Hepatocyte (in vitro differentiated cells): ENCODE results near the gene TREH.

Source experiments
- EZH2 ChIP-seq: fragments of 200-600 bp; sonication (generic); IDR thresholded peaks from 2 replicates; pipeline ENCODE4 v1.6.1; 2016; ENCODE audit warnings: antibody characterized with exemption, mild to moderate bottlenecking, borderline replicate concordance
- EZH2phosphoT487 ChIP-seq: fragments of 200-600 bp; sonication (generic); IDR thresholded peaks from one replicate; pipeline ENCODE4 v1.6.1; 2018; ENCODE audit warnings: antibody characterized with exemption, mild to moderate bottlenecking, low read depth, moderate library complexity; ENCODE audit not compliant: unreplicated experiment, severe bottlenecking
- TF ChIP-seq, protein P1 (sequence below): fragments of 200-600 bp; sonication (generic); IDR thresholded peaks from 2 replicates; pipeline ENCODE4 v1.5.1; 2016; ENCODE audit warnings: antibody characterized with exemption, mild to moderate bottlenecking; ENCODE audit not compliant: poor library complexity

GRCh38 chr11:118629761-118630661 lies 49.4 kb downstream of the TREH start:
- TF ChIP-seq, protein P1, sequence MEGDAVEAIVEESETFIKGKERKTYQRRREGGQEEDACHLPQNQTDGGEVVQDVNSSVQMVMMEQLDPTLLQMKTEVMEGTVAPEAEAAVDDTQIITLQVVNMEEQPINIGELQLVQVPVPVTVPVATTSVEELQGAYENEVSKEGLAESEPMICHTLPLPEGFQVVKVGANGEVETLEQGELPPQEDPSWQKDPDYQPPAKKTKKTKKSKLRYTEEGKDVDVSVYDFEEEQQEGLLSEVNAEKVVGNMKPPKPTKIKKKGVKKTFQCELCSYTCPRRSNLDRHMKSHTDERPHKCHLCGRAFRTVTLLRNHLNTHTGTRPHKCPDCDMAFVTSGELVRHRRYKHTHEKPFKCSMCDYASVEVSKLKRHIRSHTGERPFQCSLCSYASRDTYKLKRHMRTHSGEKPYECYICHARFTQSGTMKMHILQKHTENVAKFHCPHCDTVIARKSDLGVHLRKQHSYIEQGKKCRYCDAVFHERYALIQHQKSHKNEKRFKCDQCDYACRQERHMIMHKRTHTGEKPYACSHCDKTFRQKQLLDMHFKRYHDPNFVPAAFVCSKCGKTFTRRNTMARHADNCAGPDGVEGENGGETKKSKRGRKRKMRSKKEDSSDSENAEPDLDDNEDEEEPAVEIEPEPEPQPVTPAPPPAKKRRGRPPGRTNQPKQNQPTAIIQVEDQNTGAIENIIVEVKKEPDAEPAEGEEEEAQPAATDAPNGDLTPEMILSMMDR: no peak
- no peak for TF ChIP-seq EZH2
- no peak for TF ChIP-seq EZH2phosphoT487
